Measurements from ENCODE around the gene ZSCAN5A. TPM values are rescaled to one million over a fixed set of nuclear protein-coding genes. Genes with fewer than 3 reads are reported as not detected.
"Not testable (repeated sequence)": the region's sequence is repeated elsewhere in the genome, so short reads cannot be mapped to it uniquely, and the experiment has no call there.

Gene ZSCAN5A
- total RNA-seq, 2 experiments from 2014 or later = 6.2 to 6.7 TPM

GRCh38 chr19:56253737-56254136 is 60.9 kb downstream of the ZSCAN5A start:
- DNase-seq = no peak
- H3K4me1 Mint-ChIP-seq = peaks cover 1% of the 10 kb centered on the region
- H3K4me3 Mint-ChIP-seq = no peak overlapping the region
- H3K36me3 Mint-ChIP-seq (ENCODE audit: low read depth) = no peaks in the 10 kb centered on the region
- H3K27ac Mint-ChIP-seq = no peak overlapping the region
- peaks cover 5% of the 10 kb centered on the region for H3K9me3 Mint-ChIP-seq
- ChIA-PET CTCF (interaction anchor here (0.7 to 6.4 kb wide), 29 partner anchors 8 to 740 kb away, joined by 3 to 155 read pairs (median 4); partner anchors contain the start of genes EDDM13 and ZSCAN5A), POLR2A (interaction anchor here (0.6 to 1.9 kb wide), 2 partner anchors 61 to 80 kb away, joined by 3 to 9 read pairs; partner anchors contain the start of gene ZSCAN5A)
- H3K27me3 Mint-ChIP-seq = no peaks in the 10 kb centered on the region

GRCh38 chr19:56252699-56253422 is 61.8 kb downstream of the ZSCAN5A start:
- POLR2A ChIA-PET = interaction anchor here (1.2 to 1.9 kb wide), 3 partner anchors 9 to 81 kb away, joined by 3 to 9 read pairs (median 4); partner anchors contain the start of gene ZSCAN5A
- Mint-ChIP-seq H3K27ac (no peak overlapping the region), H3K36me3 (ENCODE audit: low read depth) (no peaks in the 10 kb centered on the region), H3K4me3 (no peak overlapping the region), H3K9me3 (peaks cover 5% of the 10 kb centered on the region), H3K27me3 (no peaks in the 10 kb centered on the region), H3K4me1 (peaks cover 1% of the 10 kb centered on the region)
- CTCF ChIA-PET = interaction anchor here (0.6 to 6.4 kb wide), 33 partner anchors 9 to 1275 kb away, joined by 3 to 155 read pairs (median 4); partner anchors contain the start of genes EDDM13, ZNF583 and ZSCAN5A
- DNase-seq = peak; percentile 77

- H3K36me3 Mint-ChIP-seq (ENCODE audit: low read depth); H3K4me1 Mint-ChIP-seq; H3K4me3 Mint-ChIP-seq; POLR2A ChIA-PET; H3K9me3 Mint-ChIP-seq; H3K27ac Mint-ChIP-seq; H3K27me3 Mint-ChIP-seq; CTCF ChIA-PET; DNase-seq: not testable (repeated sequence)
Measured at GRCh38 chr19:56248736-56249338, 65.8 kb downstream of the ZSCAN5A start.

- CTCF ChIA-PET = not testable (repeated sequence)
Measured at GRCh38 chr19:56245764-56246163, 68.9 kb downstream of the ZSCAN5A start.

GRCh38 chr19:56245121-56245740 is 69.4 kb downstream of the ZSCAN5A start:
- ChIA-PET CTCF (no interaction called here), POLR2A (no interaction called here)
- DNase-seq = no peak
- H3K9me3 Mint-ChIP-seq = no peaks in the 10 kb centered on the region
- H3K27me3 Mint-ChIP-seq = no peaks in the 10 kb centered on the region
- no peaks in the 10 kb centered on the region for H3K36me3 Mint-ChIP-seq (ENCODE audit: low read depth)
- no peak overlapping the region for H3K27ac Mint-ChIP-seq
- no peaks in the 10 kb centered on the region for H3K4me1 Mint-ChIP-seq
- no peak overlapping the region for H3K4me3 Mint-ChIP-seq

More at GRCh38 chr19:56245764-56246163, 68.9 kb downstream of the ZSCAN5A start:
- DNase-seq; H3K9me3 Mint-ChIP-seq; H3K27me3 Mint-ChIP-seq; POLR2A ChIA-PET; H3K36me3 Mint-ChIP-seq (ENCODE audit: low read depth); H3K4me3 Mint-ChIP-seq; H3K4me1 Mint-ChIP-seq; H3K27ac Mint-ChIP-seq: not testable (repeated sequence)

- no peak overlapping the region for H3K4me3 Mint-ChIP-seq
- ChIA-PET CTCF (no interaction called here), POLR2A (no interaction called here)
- no peak overlapping the region for H3K27ac Mint-ChIP-seq
- H3K9me3 Mint-ChIP-seq = no peaks in the 10 kb centered on the region
- H3K27me3 Mint-ChIP-seq = no peaks in the 10 kb centered on the region
- H3K36me3 Mint-ChIP-seq (ENCODE audit: low read depth) = no peaks in the 10 kb centered on the region
- H3K4me1 Mint-ChIP-seq = no peaks in the 10 kb centered on the region
- DNase-seq = no peak
Measured at GRCh38 chr19:56223481-56223880, 91.2 kb downstream of the ZSCAN5A start.

GRCh38 chr19:56222901-56223300 is 91.7 kb downstream of the ZSCAN5A start:
- Mint-ChIP-seq H3K27me3 (peaks cover 2% of the 10 kb centered on the region), H3K36me3 (ENCODE audit: low read depth) (no peaks in the 10 kb centered on the region), H3K4me3 (no peak overlapping the region), H3K4me1 (peaks cover 2% of the 10 kb centered on the region), H3K27ac (no peak overlapping the region), H3K9me3 (no peaks in the 10 kb centered on the region)
- ChIA-PET POLR2A (no interaction called here), CTCF (no interaction called here)
- DNase-seq = no peak

GRCh38 chr19:56221851-56222250 is 92.8 kb downstream of the ZSCAN5A start:
- Mint-ChIP-seq H3K4me1 (peaks cover 5% of the 10 kb centered on the region), H3K27ac (no peak overlapping the region), H3K27me3 (peaks cover 5% of the 10 kb centered on the region), H3K36me3 (ENCODE audit: low read depth) (no peaks in the 10 kb centered on the region), H3K9me3 (no peaks in the 10 kb centered on the region), H3K4me3 (no peak overlapping the region)
- ChIA-PET CTCF (interaction anchor here (0.9 kb wide), 1 partner anchor 32 kb away, joined by 3 read pairs; no protein-coding TSS in a partner anchor), POLR2A (no interaction called here)
- DNase-seq = no peak

GRCh38 chr19:56221442-56221841 is 93.2 kb downstream of the ZSCAN5A start:
- H3K4me3 Mint-ChIP-seq; H3K9me3 Mint-ChIP-seq; POLR2A ChIA-PET; DNase-seq; H3K36me3 Mint-ChIP-seq (ENCODE audit: low read depth); H3K4me1 Mint-ChIP-seq; H3K27me3 Mint-ChIP-seq; H3K27ac Mint-ChIP-seq: not testable (repeated sequence)
- CTCF ChIA-PET = interaction anchor here (0.9 kb wide), 1 partner anchor 32 kb away, joined by 3 read pairs; no protein-coding TSS in a partner anchor

- Mint-ChIP-seq H3K4me3 (no peak overlapping the region), H3K4me1 (peaks cover 5% of the 10 kb centered on the region), H3K36me3 (ENCODE audit: low read depth) (no peaks in the 10 kb centered on the region), H3K9me3 (no peaks in the 10 kb centered on the region), H3K27me3 (peaks cover 5% of the 10 kb centered on the region), H3K27ac (no peak overlapping the region)
- no peak for DNase-seq
- CTCF ChIA-PET = interaction anchor here (1.4 kb wide), 1 partner anchor 34 kb away, joined by 6 read pairs; no protein-coding TSS in a partner anchor
- POLR2A ChIA-PET = no interaction called here
Measured at GRCh38 chr19:56218961-56219360, 95.7 kb downstream of the ZSCAN5A start.

GRCh38 chr19:56217039-56217949 is 97.3 kb downstream of the ZSCAN5A start:
- H3K4me3 Mint-ChIP-seq = no peak overlapping the region
- no peaks in the 10 kb centered on the region for H3K36me3 Mint-ChIP-seq (ENCODE audit: low read depth)
- H3K9me3 Mint-ChIP-seq = no peaks in the 10 kb centered on the region
- peaks cover 5% of the 10 kb centered on the region for H3K27me3 Mint-ChIP-seq
- DNase-seq = no peak
- H3K4me1 Mint-ChIP-seq = peaks cover 5% of the 10 kb centered on the region
- CTCF ChIA-PET = no interaction called here
- POLR2A ChIA-PET = no interaction called here
- no peak overlapping the region for H3K27ac Mint-ChIP-seq

- Mint-ChIP-seq H3K27ac (no peak overlapping the region), H3K4me3 (no peak overlapping the region), H3K27me3 (no peaks in the 10 kb centered on the region), H3K9me3 (no peaks in the 10 kb centered on the region), H3K36me3 (ENCODE audit: low read depth) (no peaks in the 10 kb centered on the region), H3K4me1 (no peaks in the 10 kb centered on the region)
- POLR2A ChIA-PET = no interaction called here
- CTCF ChIA-PET = no interaction called here
- no peak for DNase-seq
Measured at GRCh38 chr19:56211718-56212117, 102.9 kb downstream of the ZSCAN5A start.
